ENCODE results near the gene MYO9B.
A peak's percentile ranks its signal among the peaks of the same experiment; 100 is the strongest.

MYO9B gene

DNA sequence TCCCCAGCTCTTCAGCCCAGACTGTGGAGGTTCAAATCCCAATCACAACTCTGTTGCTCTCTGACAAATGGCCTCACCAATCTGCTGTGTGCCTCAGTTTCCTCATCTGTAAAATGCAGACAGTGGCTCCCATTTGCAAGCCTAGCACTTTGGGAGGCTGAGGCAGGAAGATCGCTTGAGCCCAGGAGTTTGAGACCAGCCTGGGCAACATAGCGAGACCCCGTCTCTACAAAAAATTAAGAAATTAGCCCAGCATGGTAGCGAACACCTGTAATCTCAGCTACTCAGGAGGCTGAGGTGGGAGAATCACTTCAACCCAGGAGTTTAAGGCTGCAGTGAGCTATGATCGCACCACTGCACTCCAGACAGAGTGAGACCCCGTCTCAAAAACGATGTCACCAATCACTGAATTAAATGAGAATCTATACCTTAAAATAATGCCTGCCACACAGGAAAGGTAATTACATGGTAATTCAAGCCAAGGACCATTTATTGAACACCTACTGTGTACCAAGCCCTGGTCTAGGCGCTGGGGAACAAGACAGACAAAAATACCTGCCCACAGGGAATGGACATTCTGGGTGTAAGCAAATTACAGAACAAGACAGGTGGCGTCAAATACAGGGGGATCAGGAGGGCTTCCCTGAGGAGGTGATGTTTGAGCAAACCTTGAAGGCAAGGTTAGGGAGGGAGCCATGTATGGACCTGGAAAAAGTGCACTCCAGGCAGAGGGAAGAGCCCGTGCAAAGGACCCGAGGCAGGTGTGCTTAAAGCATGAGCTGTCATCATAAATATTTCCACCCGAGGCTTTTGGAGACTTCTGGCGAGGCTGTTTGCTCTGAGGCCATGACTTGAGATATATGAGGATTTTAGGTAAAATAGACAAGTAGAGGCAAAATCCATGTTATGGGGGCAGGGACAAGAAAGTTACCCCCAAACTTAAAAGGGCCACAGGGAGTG, 162.4 kb downstream of the MYO9B start:
- DNase-seq = no peak

DNA sequence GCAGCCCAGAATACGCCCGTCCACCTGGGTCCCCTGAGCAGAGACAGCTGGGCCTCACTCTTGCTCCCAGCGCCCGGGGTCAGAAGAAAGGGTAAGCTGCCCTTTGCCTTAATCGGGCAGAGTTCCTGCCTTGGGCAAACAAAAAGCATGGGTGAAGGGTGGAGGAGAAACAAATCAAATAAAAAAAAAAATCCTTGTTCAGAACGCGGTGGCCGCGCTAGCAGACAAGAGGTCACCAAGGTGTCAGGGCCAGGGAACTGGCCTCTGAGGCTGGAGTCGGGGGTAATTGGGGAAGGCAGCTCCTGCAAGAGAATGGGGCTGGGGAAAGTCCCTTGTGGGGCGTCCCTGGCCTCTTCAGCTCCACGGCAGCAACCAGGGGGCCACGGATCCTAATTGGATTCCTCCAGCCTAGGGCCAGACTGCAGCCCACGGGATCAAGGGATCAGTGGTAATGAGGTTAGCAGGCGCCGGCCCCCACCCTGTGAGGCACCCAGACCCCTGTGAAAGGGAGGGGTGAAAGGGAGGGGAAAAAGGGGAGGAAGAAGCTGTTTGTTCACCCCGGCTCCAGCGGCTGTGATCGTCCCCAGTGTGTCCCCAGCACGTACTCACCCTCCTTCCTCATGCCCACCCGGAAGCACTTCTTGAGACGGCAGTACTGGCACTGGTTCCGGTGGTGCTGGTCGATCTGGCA, 164.6 kb downstream of the MYO9B start:
- DNase-seq = no peak

DNA sequence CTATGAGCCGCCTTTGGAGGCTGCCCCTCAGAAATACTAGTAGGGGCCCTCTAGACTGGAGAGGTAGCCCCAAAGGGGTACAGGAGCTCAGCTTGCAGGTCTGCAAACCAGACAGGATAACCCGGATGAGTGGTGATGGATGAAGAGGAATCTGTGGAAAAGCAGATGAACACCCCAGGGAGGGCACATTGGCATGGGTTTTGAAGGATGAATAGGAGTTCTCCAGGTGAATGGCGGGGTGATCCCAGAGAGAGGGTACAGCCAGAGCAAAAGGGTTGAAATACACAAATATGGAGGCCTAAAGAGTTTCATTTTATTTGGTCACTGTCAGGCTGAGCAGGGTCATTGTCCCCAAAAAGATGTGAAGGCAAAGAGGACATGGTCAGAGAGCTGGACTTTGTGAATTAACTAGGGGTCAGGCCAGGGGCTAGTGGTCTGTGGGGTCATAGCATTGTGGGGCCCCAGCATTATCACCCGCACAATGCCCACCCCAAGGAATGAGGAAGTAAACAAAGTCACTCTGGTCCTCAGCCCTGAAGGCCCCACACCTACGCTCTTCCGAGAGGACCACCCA, 165.3 kb downstream of the MYO9B start:
- no peak for DNase-seq

DNA sequence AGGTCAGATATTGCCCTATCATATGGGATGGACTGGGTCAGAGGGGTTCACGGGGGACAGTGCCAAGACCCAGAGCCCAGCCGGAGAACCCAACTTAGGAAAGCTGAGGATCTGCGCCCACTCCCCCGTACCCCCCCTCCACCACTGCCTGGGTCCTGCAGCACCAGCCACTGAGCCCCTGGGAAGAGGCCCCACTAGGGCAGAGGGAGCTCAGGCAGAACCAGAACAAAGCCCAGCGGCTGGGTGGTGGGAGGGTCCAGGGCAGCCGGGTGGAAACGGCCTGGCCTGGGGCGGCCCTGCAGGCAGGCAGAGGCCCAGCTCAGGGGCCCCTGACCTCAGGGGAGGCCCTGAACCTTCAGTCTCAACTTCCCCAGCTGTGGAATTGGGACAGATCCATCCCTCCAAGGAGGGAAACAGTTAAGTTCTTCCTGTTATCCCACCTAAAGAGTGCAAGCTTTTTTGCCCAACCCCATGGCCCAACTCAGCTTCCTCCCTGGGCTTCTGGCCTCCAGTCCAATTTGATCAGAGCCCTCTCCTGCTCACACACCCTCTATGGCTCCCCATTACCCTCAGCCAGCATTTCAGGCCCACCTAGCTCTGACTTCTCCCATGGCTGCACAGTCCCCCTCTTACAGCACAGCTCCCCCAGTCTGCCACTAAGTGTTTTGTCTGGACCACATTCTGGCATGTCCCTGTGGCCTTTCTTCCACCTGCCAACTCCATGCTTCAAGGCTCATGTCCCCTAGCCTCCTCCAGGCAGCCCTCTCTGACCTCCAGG, 167.0 kb downstream of the MYO9B start:
- DNase-seq = peak in 1 of 56 donors; percentile 10

DNA sequence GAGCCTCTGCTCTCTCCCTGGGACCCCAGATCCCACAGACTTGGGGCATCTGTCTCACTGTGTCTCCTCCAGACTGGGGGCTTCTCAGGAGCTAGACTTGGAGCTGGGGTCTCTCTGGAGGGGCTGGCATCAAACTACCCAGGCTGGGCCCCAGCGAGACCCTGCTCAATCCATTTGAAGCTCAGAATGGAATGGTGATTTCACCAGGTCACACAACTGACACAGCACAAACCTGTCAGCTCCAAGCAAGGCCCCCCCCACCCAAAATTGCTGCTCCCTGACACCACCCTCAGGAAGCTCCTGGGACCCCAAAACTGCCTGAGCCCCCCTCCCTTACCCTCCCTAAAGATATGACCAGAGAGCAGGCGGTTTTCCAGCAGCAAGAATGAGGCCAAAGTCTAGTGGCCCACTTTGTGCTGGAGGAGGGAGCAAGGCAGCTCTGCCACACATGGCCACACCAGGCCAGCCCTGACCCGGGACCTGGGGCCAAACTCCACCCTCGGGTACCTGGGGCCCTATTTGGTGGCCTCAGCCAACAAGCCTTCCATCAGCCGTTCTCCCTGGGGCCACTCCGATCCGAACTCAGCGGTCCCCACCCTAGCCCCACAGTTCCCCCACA, 167.7 kb downstream of the MYO9B start:
- peak in 1 of 56 donors; percentile 6 for DNase-seq

DNA sequence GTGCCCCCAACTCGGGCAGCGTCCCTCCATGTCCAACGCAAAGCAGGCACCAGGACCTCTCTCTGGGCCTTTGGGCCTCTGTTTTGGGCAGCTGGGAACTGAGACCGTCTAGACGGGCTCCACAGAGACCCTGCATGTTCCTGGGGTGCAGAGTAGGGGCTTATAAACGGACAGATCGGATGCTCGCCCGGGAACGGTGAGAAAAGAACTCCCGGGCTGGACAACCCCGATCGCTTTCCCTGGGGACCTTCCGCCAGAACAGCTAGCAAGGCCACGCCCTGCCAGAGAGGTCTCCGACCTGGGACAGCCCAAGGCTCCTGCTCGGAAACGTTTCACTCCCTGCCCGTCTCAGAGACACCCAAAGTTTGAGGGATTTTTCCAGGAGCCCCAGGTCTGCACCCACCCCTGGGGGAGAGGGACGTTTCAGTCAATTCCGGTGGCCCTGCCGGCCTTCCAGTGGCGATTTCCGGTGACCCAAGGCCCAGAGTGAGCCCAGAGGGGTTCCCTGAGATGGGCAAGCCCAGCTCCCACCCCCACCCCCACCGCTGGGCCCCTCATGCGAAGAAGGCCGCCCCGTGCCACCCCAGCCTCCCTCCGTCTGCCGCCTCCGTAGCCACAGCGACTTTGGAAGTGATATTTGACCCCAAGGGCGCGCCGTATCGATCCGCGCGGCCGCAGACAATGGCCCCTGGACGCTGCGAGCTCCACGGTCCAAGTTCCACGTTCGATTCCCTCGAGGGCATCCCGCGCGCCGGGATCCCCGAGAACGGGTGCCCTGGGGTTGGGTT, 168.4 kb downstream of the MYO9B start:
- DNase-seq = peak in 5 of 56 donors; percentile 16 to 37 (median 28)

DNA sequence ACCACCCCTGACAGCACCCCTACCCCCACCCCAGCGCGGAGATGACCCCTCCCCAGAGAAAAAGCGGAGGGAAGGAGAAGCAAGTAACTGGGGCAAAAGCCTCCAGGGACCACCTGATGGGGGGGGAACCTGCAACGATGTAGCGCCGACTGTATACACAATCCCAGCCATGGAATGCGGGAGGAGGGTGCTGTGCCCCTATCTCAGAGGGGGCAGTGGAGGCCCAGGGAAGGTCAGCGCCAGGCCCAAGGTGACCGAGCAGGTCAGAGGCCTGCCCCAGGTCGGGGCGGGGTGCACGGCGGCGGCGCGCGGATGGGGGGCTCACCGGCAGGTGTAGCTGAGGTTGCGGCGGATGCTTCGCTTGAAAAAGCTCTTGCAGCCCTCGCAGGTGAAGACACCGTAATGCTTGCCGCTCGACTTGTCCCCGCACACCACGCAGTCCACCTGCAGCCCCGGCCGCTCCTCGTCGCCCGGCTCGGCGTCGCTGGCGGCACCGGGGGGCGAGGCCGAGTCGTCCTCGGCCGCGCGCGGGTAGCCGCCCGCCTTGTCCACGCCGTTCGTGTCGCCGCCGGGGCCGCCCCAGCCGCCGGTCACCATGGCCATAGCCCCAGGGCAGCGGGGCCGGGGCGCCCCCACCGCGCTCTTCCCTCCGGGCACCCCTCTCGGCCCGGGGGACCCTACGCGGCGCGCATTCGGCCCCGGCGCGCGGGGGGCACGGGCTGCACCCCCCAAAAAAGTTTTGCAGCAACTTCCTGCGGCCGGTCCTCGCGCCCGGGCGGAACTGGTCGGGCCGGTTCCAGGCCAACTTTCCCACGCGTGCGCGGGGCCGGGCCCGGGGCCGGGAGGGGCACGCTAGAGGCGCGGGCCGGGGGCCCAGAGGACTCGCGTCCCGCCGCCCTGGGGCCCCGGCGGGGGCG, 169.3 kb downstream of the MYO9B start:
- peak in 3 of 56 donors; percentile 21 to 26 (median 24) for DNase-seq

DNA sequence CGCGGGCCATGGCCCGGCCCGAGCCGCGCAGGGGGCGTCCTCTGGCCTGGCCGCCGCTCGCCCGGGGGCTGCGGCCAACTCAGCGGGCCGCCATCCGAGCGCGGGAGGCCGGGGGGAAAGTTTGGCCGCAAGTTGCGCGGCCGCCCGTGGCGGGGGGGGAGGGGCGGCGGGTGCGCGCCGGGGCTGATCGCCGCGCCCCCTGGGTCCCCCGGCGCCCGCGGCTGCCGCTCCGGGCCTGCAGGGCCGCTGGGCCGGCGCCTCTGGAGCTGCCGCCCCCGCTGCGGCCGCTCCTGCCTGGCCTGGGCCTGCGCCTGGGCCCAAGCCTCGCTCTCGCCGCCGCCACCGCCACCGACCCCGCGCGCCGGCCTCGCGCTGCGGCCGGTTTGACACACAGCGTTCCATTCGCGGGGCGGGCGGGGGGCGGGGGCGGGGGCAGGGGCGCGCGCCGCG, 170.0 kb downstream of the MYO9B start, which contains the start of gene NR2F6:
NR2F6 (minus strand) TSS at position 385 of the 450 bp plus-strand sequence. CDS start 699 bp downstream, outside the sequence.
- no peak for DNase-seq

DNA sequence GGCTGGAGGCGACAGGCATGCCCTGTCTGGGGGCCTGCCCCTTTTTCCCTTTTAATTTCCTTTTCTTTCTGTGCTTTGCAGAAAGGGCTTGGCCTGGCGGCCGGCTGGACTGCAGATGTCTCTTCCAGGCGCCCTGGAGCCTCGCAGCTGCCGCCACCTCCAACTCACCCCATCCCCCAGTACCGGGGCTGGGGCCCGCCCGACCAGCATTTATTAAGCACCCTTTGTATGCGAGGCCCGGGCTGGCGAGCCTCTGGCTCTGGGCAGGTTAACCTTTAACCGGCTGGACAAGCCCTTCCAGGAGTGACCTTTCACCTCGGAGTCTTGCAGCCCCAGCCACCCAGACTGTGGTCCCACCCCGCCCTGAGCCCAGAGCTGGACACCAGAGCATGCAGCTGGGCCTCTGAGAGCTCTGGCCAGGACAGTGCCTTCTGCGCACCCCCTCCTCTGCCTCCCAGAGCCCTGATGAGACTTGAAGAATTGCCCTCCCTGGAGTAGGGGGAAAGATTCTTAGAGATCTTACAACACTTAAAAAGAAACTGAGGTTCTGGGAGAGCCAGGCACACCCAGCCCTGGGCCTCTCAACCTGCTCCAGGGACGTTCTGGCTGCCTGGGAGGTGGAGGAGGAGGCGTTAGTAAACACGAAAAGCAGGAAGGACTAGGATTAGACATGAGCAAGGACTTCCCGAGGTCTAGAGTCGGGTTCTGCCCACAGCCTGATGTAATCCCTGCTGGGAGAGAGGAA, 171.3 kb downstream of the MYO9B start:
- peak in 7 of 56 donors; percentile 15 to 51 (median 38) for DNase-seq

DNA sequence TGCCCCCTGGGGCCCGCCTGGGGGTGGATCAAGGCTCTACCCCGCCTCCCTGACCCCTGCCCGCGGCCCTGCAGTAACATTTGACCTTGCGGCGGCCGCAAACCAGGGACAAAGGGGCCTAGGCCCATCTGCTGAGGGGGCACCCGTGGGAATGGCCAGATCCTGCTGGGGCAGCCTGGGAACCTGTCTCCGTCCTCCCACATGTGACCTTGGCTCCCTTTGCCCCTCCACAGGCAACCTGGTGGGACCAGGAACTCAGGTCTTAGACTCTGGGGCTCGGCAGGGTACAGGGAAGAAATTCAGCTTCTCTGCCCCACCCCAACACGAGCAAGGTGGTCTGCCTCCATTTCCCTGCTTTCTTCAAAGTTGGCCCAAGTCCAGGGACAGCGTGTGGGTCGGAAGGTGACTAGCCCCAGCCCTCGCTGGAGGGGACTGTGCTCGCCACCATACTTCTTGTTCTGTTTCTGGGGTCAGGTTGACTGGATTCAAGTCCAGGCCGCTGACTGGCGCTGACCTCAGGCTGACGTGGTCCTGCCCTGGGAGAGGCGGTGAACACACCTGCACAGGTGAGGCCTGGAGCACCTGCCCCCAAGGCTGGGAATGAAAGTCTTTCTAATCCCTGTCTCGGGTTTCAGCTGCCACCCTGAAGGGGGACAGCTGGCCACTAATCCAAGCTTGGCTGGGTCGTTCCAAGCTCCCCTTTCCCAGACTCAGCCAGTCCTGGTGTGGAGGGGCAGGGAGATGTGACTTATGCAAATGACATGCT, 172.6 kb downstream of the MYO9B start:
- no peak for DNase-seq

DNA sequence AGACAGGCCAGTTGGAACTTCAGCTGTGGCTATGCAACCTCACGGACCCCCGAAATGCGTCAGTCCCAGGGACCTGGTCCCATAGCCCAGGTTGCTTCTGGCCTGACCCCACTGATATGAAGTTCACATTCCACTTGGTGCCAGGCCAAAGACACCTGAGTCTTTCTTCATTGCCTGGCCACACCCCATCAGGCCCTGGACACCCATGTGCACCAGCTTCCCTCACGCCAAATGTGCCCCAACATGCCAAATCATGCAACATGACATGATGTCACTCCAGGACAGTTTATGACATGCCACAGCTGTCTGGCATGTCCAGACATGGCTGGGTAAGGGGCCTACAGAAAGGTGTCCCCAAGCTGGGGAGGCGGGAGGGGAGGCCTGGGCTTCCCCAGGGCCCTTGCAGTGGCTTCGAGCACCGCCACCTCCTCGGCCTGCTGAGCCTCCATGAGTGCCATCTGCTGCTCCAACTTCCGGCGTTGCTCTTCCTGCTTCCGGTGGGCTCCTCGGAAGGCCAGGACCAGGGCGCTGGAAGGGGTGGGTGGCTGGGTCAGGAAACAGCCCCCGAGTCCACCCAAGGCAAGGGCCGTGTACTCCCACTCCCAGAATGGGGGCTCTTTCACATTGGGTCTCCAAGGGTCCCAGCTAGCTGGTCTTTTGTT, 174.4 kb downstream of the MYO9B start:
- DNase-seq = no peak

DNA sequence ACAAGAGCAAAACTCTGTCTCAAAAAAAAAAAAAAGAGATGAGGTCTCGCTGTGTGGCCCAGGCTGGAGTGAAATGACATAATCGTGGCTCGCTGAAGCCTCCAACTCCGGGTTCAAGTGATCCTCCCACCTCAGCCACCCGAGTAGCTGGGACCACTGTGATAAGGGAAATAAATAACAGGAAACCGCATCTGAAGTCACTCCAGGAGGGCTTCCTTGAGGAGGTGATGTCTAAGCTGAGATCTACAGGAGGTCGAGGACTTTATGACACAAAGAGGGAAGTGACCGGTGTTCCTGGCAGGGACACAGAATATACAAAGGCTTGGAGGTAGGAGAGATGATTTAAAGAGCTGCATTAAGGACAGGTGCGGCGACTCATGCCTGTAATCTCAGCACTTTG, 179.1 kb downstream of the MYO9B start:
- DNase-seq = no peak

DNA sequence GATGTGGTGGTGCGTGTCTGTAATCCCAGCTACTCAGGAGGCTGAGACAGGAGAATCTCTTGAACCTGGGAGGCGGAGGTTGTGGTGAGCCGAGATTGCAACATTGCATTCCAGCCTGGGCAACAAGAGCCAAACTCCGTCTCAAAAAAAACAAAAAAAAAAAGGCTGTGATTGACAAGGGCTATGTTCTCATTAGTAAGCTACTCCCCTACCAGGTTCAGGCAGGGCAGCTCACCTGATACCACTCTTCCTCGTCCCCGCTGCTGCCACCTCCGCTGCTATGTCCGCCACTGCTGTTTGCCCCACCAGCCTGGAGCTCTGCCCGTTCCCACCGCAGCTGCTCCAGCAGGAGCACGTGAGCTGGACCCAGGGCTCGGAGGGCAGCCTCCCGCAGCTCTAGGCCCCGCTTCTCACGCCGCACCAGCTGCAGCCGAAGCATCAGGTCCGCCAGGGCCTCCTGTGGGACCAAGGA, 179.6 kb downstream of the MYO9B start:
- no peak for DNase-seq

DNA sequence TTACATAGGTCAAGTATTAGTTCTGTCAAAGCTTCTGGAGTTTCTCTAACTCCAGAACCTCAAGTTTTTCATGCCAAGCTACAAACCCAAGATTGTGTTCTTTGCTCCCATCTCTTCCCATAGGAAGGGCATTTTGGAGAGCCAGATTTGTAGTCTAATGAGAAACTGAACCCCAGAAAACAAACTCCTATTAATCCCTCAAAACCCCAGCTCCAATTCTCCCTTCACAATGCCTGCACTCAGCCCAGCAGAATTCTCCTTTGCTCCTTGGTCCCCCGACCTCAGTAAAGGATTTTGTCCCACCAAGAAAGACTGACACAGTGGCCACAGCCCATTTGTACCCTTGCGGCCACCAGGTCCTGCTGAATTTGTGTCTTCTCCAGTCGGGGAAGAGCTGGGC, 180.6 kb downstream of the MYO9B start:
- DNase-seq = no peak

DNA sequence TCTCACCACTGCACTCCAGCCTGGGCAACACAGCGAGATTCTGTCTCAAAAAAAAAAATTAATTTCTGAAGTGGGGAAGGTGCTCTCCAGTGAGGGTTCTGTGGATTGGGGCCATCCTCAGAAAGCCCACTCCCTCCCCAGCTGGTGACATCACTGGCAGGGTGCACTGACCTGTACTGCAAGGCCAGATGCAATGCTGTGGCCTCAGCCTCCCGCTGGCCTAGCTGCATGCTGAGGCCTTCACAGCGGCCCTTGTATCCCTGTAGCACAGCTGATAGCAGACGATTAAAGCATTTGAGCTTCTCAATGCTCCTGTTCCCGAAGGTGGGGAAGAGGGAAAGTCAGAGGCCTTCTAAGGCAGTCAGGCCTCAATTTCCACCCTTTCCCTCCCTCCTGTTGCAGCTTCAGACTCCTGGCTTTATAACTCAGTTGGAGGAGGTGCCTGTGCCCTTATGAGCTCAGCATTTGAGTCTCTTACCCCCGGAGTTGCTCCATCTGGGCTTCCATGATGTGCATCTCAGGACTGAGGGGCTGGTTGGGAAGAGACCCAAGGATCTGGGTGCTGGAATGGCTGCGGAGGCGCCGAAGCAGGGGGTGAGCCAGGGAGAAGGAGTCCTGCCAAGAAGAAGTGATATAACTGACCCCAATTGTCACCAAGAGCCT, 183.7 kb downstream of the MYO9B start:
- no peak for DNase-seq

DNA sequence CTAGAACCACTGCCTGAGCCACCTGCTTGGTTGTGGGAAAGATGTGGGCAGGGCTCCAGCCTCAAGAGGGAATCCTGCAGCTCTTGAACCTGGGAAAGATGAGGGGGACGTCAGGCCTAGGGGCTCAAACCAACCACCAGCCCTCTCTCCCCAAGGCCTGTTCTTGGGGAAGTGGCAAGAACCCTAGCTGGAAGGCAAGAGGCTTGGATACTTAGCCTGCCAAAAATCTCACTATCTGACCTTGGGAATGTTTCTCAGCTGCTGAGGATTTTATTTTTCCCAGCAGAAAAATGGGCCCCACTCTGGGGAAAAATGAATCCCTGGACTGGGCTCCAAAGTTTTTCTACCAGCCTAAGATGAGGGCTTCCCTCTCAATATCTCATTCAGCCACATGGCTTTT, 184.4 kb downstream of the MYO9B start:
- DNase-seq = no peak

Measured in amygdala (tissue), 56 donors.